Measurements from ENCODE around the gene APEX1. TPM values are rescaled to one million over a fixed set of nuclear protein-coding genes. Genes with fewer than 3 reads are reported as not detected.

The APEX1 gene
- total RNA-seq, 1 experiment from 2014 or later: 235 TPM

DNA sequence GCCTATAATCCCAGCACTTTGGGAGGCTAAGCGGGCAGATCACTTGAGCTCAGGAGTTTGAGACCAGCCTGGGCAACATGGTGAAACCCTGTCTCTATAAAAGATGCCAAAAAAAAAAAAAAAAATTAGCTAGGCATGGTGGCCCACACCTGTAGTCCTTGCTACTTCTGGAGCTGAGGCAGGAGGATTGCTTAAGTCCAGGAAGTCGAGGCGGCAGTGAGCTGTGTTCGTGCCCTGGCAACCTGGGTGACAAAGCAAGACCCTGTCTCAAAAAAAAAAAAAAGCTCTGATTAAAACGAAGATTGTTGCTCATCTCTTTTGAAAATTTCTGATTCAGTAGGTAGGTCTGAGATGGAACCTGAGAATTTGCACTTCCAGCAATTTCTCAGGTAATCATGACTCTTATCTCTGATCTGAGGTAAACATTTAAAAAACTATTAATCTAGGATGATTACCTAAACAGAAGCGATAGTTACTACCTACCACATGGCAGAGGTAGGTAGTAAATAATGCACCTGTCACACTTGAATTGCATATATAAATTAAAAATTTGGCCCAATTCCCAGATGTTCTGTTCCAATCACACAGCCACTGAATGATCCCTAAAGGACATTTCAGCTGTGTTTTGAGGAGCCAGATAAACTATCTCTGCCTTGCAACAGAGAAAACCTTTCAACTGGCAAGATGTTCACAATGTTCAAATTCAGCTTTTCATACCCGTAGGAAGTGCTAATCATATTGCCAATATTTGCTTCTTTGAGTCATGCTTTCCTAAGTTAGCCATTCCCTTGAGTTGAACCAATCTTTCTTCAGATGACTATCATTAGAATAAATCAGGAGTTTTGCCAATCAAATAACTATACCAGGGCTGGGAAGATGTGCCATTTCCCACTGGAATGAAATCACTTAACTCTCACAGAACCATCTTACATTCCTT, 37.5 kb upstream of the APEX1 start:
- H3K9me3 ChIP-seq (ENCODE audit: control insufficient read depth in 1 of 2, insufficient read depth in 1 of 2, low read depth in 1 of 2, low read length in 2 of 2): no peaks in the 10 kb centered on the region
- intact Hi-C loops (cut with micrococcal nuclease): no loop called here
- BruUV-seq (replicated peaks): no TSS peak
- no peak overlapping the region for H3K27ac ChIP-seq (ENCODE audit: low read depth, low read length)
- H3K36me3 ChIP-seq (ENCODE audit: control insufficient read depth in 1 of 2, insufficient read depth in 2 of 2, low read length in 2 of 2): no peaks in the 10 kb centered on the region
- TF ChIP-seq SRF (IDR thresholded peaks at IDR 0.05; ENCODE audit: low read depth) (no peak), SP1 (IDR thresholded peaks at IDR 0.05; ENCODE audit: low read depth) (no peak), CEBPB (IDR thresholded peaks at IDR 0.05; ENCODE audit: low read depth) (no peak), FOSL1 (IDR thresholded peaks at IDR 0.05; ENCODE audit: low read depth) (no peak), ZFX (IDR thresholded peaks at IDR 0.05) (no peak), EZH2 (IDR thresholded peaks at IDR 0.05) (no peak), ZNF274 (IDR thresholded peaks at IDR 0.05; ENCODE audit: low read depth, low read length) (no peak), EZH2phosphoT487 (IDR thresholded peaks at IDR 0.05; ENCODE audit: borderline replicate concordance) (no peak), RAD21 (IDR thresholded peaks at IDR 0.05; ENCODE audit: low read depth) (no peak)
- TF ChIP-seq, protein P1, sequence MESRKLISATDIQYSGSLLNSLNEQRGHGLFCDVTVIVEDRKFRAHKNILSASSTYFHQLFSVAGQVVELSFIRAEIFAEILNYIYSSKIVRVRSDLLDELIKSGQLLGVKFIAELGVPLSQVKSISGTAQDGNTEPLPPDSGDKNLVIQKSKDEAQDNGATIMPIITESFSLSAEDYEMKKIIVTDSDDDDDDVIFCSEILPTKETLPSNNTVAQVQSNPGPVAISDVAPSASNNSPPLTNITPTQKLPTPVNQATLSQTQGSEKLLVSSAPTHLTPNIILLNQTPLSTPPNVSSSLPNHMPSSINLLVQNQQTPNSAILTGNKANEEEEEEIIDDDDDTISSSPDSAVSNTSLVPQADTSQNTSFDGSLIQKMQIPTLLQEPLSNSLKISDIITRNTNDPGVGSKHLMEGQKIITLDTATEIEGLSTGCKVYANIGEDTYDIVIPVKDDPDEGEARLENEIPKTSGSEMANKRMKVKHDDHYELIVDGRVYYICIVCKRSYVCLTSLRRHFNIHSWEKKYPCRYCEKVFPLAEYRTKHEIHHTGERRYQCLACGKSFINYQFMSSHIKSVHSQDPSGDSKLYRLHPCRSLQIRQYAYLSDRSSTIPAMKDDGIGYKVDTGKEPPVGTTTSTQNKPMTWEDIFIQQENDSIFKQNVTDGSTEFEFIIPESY (IDR thresholded peaks at IDR 0.05; ENCODE audit: extremely low read depth, insufficient replicate concordance, low read length): no peak
- TF ChIP-seq, protein P2, sequence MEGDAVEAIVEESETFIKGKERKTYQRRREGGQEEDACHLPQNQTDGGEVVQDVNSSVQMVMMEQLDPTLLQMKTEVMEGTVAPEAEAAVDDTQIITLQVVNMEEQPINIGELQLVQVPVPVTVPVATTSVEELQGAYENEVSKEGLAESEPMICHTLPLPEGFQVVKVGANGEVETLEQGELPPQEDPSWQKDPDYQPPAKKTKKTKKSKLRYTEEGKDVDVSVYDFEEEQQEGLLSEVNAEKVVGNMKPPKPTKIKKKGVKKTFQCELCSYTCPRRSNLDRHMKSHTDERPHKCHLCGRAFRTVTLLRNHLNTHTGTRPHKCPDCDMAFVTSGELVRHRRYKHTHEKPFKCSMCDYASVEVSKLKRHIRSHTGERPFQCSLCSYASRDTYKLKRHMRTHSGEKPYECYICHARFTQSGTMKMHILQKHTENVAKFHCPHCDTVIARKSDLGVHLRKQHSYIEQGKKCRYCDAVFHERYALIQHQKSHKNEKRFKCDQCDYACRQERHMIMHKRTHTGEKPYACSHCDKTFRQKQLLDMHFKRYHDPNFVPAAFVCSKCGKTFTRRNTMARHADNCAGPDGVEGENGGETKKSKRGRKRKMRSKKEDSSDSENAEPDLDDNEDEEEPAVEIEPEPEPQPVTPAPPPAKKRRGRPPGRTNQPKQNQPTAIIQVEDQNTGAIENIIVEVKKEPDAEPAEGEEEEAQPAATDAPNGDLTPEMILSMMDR (IDR thresholded peaks at IDR 0.05 in 2 of 3, conservative IDR thresholded peaks at IDR 0.05 in 1 of 3; ENCODE audit: borderline replicate concordance in 1 of 3, insufficient read depth in 1 of 3, low read depth in 2 of 3, low read length in 2 of 3): no peak
- TF ChIP-seq, protein P3, sequence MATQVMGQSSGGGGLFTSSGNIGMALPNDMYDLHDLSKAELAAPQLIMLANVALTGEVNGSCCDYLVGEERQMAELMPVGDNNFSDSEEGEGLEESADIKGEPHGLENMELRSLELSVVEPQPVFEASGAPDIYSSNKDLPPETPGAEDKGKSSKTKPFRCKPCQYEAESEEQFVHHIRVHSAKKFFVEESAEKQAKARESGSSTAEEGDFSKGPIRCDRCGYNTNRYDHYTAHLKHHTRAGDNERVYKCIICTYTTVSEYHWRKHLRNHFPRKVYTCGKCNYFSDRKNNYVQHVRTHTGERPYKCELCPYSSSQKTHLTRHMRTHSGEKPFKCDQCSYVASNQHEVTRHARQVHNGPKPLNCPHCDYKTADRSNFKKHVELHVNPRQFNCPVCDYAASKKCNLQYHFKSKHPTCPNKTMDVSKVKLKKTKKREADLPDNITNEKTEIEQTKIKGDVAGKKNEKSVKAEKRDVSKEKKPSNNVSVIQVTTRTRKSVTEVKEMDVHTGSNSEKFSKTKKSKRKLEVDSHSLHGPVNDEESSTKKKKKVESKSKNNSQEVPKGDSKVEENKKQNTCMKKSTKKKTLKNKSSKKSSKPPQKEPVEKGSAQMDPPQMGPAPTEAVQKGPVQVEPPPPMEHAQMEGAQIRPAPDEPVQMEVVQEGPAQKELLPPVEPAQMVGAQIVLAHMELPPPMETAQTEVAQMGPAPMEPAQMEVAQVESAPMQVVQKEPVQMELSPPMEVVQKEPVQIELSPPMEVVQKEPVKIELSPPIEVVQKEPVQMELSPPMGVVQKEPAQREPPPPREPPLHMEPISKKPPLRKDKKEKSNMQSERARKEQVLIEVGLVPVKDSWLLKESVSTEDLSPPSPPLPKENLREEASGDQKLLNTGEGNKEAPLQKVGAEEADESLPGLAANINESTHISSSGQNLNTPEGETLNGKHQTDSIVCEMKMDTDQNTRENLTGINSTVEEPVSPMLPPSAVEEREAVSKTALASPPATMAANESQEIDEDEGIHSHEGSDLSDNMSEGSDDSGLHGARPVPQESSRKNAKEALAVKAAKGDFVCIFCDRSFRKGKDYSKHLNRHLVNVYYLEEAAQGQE (IDR thresholded peaks at IDR 0.05; ENCODE audit: low read depth): no peak
- H3K9me2 ChIP-seq (ENCODE audit: insufficient read depth): no peaks in the 10 kb centered on the region
- H2AFZ ChIP-seq (ENCODE audit: low read depth, low read length, poor library complexity, severe bottlenecking): no peak overlapping the region
- no peaks in the 10 kb centered on the region for H4K20me1 ChIP-seq (ENCODE audit: insufficient read depth)
- no peak overlapping the region for H3K9ac ChIP-seq (ENCODE audit: low read length)
- ATAC-seq: no peak
- H3K4me2 ChIP-seq (ENCODE audit: low read length): no peak overlapping the region
- H3K4me1 ChIP-seq (ENCODE audit: control insufficient read depth in 1 of 2, insufficient read depth in 2 of 2, low read length in 2 of 2): peaks cover 8 to 23% of the 10 kb centered on the region in 2 experiments; a peak in 3 of 4 replicates
- peaks cover 3% of the 10 kb centered on the region; the same call in 1 of the 2 replicates for H3K79me2 ChIP-seq (ENCODE audit: insufficient read depth, low read length)
- H3K4me3 ChIP-seq (replicated peaks in 1 of 2; ENCODE audit: low read depth in 1 of 2, low read length in 2 of 2): no peak overlapping the region
- no peak for DNase-seq (ENCODE audit: low read depth, low spot score)
- ChIA-PET POLR2A (interaction anchor here (0.7 kb wide), 2 partner anchors 71 to 74 kb away, joined by 3 read pairs; partner anchors contain the start of gene PARP2), RAD21 (ENCODE audit: low non-redundant PET in 1 of 2, low total read pairs in 2 of 2, uncharacterized antibody in 2 of 2, unreplicated experiment in 2 of 2) (interaction anchor here in 1 of 2 experiments (0.6 kb wide), 1 partner anchor 74 kb away, joined by 6 read pairs; the partner anchor contains the start of gene PARP2), CTCF (interaction anchor here (1.2 kb wide), 1 partner anchor 12 kb away, joined by 3 read pairs; no protein-coding TSS in a partner anchor)
- H3K27me3 ChIP-seq (ENCODE audit: insufficient read depth, low read length): no peaks in the 10 kb centered on the region
